ENCODE measurements around the gene PYM1. TPM values are rescaled to one million over a fixed set of nuclear protein-coding genes. Genes with fewer than 3 reads are reported as not detected.
A peak's percentile ranks its signal among the peaks of the same experiment; 100 is the strongest.

PYM1 gene
- polyA plus RNA-seq, 1 experiment: 37.1 TPM

DNA sequence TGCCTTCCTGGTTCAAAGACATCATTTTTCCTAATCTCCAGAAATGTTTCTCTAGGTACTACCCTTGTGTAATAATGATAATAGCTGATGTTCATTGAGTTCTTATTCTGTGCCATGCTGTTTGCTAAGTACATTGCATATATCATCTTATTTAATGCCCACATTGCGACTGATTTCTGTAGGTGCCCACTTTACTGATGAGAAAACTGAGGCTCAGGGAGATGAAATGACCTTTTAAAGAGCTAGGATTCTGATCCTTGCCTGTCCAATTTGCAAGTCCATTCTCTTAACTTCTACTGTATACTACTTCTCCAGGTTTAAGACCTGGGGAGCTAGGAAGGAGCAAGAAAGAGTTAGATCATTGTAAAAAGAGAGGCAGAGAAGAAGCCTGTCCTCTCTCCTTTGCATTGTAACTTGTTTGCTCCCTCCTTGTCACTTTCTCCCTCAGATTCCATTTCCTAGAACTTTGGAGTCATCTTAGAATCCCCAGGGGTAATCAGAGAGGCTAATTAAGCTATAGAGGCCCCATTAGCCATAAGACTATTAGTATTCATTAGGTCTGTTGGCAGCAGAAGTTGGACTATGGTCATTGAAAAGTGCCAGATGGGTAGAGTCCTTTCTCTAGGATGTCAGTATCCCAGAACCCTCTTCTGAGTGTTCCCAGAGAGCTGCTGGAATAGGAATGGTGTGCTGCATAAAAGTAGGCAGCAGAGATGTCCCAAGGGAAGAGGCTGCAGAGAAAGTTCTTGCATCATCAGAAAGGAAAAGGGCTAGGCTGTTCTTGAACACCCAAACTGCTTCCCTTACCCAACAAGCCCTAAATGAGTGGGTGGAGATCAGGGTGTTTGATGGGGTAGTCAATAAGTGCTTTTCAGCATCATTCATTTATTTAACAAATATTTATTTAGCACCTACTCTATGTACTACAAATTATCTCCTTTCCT is 6.4 kb upstream of the PYM1 start:
- TF ChIP-seq, protein P1, sequence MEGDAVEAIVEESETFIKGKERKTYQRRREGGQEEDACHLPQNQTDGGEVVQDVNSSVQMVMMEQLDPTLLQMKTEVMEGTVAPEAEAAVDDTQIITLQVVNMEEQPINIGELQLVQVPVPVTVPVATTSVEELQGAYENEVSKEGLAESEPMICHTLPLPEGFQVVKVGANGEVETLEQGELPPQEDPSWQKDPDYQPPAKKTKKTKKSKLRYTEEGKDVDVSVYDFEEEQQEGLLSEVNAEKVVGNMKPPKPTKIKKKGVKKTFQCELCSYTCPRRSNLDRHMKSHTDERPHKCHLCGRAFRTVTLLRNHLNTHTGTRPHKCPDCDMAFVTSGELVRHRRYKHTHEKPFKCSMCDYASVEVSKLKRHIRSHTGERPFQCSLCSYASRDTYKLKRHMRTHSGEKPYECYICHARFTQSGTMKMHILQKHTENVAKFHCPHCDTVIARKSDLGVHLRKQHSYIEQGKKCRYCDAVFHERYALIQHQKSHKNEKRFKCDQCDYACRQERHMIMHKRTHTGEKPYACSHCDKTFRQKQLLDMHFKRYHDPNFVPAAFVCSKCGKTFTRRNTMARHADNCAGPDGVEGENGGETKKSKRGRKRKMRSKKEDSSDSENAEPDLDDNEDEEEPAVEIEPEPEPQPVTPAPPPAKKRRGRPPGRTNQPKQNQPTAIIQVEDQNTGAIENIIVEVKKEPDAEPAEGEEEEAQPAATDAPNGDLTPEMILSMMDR (IDR thresholded peaks at IDR 0.05; ENCODE audit: insufficient read depth, low read depth, low read length): no peak
- ChIA-PET CTCF (interaction anchor here (0.7 to 8.5 kb wide), 7 partner anchors 8 to 195 kb away, joined by 3 to 86 read pairs (median 3); partner anchors contain the start of genes GDF11, ORMDL2 and SARNP), POLR2A (interaction anchor here (0.6 kb wide), 1 partner anchor 64 kb away, joined by 6 read pairs; no protein-coding TSS in a partner anchor)
- Histone ChIP-seq H3K36me3 (ENCODE audit: control insufficient read depth, insufficient read depth, low read length) (no peaks in the 10 kb centered on the region), H3K4me3 (ENCODE audit: low read depth, low read length) (no peak overlapping the region), H3K27me3 (ENCODE audit: control insufficient read depth, insufficient read depth, low read length) (no peaks in the 10 kb centered on the region)
- DNase-seq (ENCODE audit: low read depth): no peak

GRCh38 chr12:55933169-55933798 is 5.6 kb upstream of the PYM1 start:
- Histone ChIP-seq H3K27me3 (ENCODE audit: control insufficient read depth, insufficient read depth, low read length) (no peaks in the 10 kb centered on the region), H3K4me3 (ENCODE audit: low read depth, low read length) (no peak overlapping the region), H3K36me3 (ENCODE audit: control insufficient read depth, insufficient read depth, low read length) (no peaks in the 10 kb centered on the region)
- DNase-seq (ENCODE audit: low read depth): no peak
- ChIA-PET CTCF (interaction anchor here (0.7 to 8.5 kb wide), 7 partner anchors 9 to 194 kb away, joined by 3 to 86 read pairs (median 3); partner anchors contain the start of genes GDF11, ORMDL2 and SARNP), POLR2A (no interaction called here)
- TF ChIP-seq, protein P1 (IDR thresholded peaks at IDR 0.05; ENCODE audit: insufficient read depth, low read depth, low read length): no peak

- DNase-seq (ENCODE audit: low read depth): no peak
- POLR2A ChIA-PET: no interaction called here
- CTCF ChIA-PET: interaction anchor here (2.0 to 8.5 kb wide), 3 partner anchors 7 to 193 kb away, joined by 7 to 86 read pairs (median 20); partner anchors contain the start of gene GDF11
- H3K36me3 ChIP-seq (ENCODE audit: control insufficient read depth, insufficient read depth, low read length): no peaks in the 10 kb centered on the region
- no peaks in the 10 kb centered on the region for H3K27me3 ChIP-seq (ENCODE audit: control insufficient read depth, insufficient read depth, low read length)
- TF ChIP-seq, protein P1 (IDR thresholded peaks at IDR 0.05; ENCODE audit: insufficient read depth, low read depth, low read length): no peak
- H3K4me3 ChIP-seq (ENCODE audit: low read depth, low read length): peak overlapping the region; percentile 79
Measured at GRCh38 chr12:55932551-55932910, 4.8 kb upstream of the PYM1 start.

GRCh38 chr12:55931780-55932550 is 4.3 kb upstream of the PYM1 start:
- ChIA-PET POLR2A (interaction anchor here (0.6 kb wide), 2 partner anchors 112 to 122 kb away, joined by 3 to 6 read pairs; no protein-coding TSS in a partner anchor), CTCF (interaction anchor here (0.6 to 8.5 kb wide), 5 partner anchors 8 to 1124 kb away, joined by 3 to 86 read pairs (median 14); partner anchors contain the start of genes DNAJC14 and GDF11)
- TF ChIP-seq, protein P1 (IDR thresholded peaks at IDR 0.05; ENCODE audit: insufficient read depth, low read depth, low read length): no peak
- H3K4me3 ChIP-seq (ENCODE audit: low read depth, low read length): peak overlapping the region; percentile 79
- H3K27me3 ChIP-seq (ENCODE audit: control insufficient read depth, insufficient read depth, low read length): no peaks in the 10 kb centered on the region
- no peaks in the 10 kb centered on the region for H3K36me3 ChIP-seq (ENCODE audit: control insufficient read depth, insufficient read depth, low read length)
- DNase-seq (ENCODE audit: low read depth): no peak
